Measurements from ENCODE around the gene AADACL3.
"Not testable (repeated sequence)": the region's sequence is repeated elsewhere in the genome, so short reads cannot be mapped to it uniquely, and the experiment has no call there.

The AADACL3 gene

GRCh38 chr1:12714710-12715475 lies 1.0 kb upstream of the AADACL3 start:
- DNase-seq: no peak

GRCh38 chr1:12717301-12717838 lies 1.5 kb downstream of the AADACL3 start:
- DNase-seq: no peak

- DNase-seq: no peak
Measured at GRCh38 chr1:12722626-12723025, 6.7 kb downstream of the AADACL3 start.

DNA sequence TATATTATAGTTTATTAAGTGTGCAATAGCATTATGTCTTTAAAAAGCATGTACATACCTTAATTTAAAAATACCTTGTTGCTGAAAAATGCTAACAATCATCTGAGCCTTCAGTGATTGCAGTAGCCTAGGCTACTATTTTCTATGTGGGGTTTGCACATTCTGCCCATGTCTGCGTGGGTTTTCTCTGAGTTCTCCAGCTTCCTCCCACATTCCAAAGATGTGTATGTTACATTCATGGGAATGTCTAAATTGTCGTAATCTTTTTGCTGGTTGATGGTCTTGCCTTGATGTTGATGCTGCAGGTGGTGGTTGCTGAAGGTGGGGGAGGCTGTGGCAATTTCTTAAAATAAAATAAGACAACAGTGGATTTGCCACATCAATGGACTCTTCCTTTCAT lies 12.5 kb downstream of the AADACL3 start:
- no peak for DNase-seq

DNA sequence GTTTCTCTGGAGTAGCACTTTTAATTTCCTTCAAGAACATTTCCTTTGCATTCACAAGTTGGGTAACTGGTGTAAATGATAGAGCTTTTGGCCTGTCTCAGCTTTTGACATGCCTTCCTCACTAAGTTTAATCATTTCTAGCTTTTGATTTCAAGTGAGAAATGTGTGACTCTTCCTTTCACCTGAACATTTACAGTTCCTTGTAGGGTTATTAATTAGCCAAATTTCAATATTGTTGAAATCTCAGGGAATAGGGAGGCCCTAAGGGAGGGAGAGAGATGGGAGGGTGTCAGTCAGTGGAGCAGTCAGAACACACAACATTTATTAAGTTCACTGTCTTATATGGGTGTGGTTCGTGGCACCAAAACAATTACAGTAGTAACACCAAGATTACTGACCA lies 14.2 kb downstream of the AADACL3 start:
- DNase-seq: no peak

GRCh38 chr1:12731084-12731483 lies 15.2 kb downstream of the AADACL3 start:
- DNase-seq: not testable (repeated sequence)

- no peak for DNase-seq
Measured at GRCh38 chr1:12734651-12735050, 18.7 kb downstream of the AADACL3 start.

DNA sequence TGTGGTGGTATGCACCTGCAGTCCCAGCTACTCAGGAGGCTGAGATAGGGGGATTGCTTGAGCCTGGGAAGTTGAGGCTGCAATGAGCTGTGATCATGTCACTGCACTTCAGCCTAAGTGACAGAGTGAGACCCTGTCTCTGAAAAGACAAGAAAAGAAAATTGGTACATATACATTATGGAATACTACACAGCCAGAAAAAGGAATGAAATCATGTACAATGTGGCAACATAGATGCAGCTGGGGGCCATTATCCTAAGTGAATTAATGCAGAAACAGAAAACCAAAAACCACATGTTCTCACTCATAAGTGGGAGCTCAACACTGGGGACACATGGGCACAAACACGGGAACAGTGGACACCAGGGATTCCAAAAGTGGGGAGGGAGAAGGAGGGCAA lies 23.0 kb downstream of the AADACL3 start:
- DNase-seq: no peak

GRCh38 chr1:12739613-12740012 lies 23.7 kb downstream of the AADACL3 start:
- DNase-seq: no peak

DNA sequence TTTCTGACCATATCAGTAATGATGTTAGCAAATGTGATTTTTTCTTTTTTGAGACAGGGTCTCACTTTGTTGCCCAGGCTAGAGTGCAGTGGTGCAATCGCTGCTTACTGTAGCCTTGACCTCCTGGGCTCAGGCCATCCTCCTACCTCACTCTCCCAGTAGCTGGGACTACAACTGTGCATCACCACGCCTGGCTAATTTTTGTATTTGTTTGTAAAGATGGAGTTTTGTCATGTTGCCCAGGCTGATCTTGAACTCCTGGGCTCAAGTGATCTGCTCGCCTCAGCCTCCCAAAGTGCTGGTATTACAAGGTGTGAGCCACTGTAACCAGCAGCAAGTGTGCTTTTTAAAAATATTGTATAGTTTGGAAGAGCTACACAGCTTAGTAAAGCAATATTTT lies 26.0 kb downstream of the AADACL3 start:
- DNase-seq: no peak

DNA sequence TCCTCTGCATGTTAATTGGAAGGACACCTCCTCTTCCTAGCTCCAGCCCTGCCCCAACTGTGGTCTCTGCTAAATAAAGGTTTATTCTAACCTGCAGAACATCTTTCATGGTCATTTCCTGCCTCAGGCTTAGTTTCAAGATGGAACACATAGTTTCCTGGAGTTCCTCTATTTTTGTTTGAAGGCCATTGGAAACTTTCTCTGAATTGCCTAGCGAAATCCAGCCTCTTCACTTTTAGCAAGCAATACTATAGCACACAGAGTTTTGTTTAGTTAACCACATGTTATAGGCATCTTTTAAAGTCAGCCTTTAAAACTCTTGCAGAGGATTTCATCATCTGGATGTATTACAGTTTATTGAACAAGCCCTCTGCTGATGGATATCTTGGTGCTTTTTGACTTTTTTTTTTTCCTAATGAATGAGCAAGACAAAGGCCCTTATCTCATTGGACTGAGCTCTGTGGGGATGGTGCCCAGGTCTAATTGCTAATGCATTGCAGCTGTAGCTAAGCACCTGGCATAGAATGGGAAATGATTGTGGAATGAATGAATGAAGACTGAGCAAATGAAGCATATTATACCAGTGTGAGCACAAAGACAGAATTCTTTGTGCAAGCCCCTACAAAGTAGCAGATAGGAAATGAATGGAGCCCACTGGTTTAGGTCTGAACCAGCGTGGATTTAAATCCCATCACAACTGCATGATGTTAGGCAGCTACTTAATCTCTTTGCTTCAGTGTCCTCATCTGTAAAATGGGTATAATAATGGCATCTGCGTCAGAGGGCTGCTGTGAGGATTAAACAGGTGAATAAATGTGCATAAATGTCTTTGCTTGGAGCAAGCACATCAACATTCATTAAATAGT lies 29.4 kb downstream of the AADACL3 start:
- no peak for DNase-seq

- no peak for DNase-seq
Measured at GRCh38 chr1:12745992-12746323, 30.0 kb downstream of the AADACL3 start, which contains the start of gene CFAP107. Gene CFAP107, plus strand, starts transcription at chr1:12746200. Its CDS starts 231 bp downstream, at chr1:12746431.

DNA sequence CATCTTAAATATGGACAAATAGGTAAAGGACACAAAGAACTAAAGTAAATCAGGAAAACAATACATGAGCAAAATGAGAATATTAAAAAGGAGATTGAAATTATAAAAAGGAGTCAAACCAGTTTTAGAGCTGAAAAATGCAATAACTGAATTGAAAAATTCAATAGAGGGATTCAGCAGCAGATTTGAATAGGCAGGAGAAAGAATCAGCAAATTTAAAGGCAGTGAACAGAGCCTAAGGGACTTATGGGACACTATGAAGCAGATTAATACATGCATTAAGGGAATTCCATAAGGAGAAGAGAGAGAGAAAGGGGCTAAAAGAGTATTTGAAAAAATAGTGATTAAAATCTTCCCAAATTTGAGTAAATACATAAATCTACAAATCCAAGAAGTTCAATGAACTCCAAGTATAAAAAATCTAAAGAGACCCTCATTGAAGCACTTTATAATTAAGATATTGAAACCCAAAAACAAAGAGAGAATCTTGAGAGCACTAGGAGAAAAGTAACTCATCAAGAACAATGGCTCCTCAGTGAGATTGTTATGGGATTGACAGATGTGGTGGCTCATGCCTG lies 33.0 kb downstream of the AADACL3 start:
- no peak for DNase-seq

GRCh38 chr1:12754738-12755137 lies 38.8 kb downstream of the AADACL3 start:
- DNase-seq: no peak

DNA sequence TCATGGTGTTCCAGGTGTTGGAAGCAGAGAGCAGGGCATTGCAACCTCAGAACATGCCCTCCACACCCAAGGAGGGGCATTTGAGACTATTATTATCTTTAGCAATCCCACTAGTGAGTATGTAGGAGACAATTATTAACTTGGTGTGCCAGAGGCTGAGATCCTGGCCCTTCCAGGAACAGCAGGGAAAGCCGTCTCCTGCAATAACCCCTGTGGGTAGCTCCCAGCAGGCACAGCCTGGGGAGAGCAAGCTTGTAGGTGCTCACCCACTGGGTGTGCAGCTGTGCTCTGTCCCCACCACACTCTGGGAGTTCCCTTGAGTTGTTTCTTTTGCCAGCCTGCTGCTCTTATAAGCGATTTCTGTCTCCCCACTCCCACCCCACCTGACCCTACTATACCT lies 40.4 kb downstream of the AADACL3 start:
- no peak for DNase-seq

- DNase-seq: no peak
Measured at GRCh38 chr1:12756768-12757413, 41.0 kb downstream of the AADACL3 start.

DNA sequence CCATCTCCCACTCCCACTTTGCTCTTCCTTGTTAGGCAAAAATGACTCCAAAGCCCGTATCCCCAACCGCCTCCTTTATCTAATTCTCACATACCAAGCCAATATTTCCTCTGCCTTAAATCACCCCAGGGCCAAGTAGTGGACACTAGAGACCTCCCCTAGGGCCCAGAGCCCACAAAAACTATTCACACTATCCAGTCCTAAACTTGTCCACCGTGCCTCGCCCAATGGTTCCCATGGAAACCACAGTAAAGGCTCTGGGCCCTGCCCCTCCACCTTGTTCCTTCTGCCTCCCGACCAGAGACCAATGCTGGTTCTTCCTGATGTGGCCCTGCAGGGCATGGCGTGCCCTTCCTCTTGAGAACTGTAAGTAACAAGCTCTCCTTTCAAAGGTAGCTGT lies 41.9 kb downstream of the AADACL3 start:
- no peak for DNase-seq

DNA sequence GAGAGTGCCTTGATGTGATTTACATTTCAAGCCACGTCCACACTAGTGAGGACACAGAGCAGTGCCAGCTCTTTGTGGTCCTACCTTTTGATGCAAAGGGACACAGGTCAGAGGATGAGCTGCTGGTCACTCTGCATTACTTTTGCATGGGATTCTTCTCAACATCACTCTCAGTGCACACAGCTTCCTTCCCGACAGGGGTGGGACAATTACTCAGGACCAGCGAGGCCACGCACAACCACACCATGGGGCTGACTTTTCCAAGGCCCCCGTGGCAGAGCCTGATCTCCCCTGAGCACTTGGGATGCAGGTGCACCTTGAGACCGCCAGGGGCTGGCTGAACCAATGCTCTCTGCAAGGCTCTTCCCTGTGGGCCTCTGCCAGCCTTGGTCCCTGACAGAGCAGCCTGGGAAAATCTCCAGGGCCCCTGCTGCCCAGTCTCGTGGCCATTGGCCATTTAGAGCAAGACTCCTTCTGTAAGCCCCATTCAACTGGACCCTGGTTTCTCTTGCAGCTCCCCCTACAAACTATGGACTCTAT lies 44.4 kb downstream of the AADACL3 start:
- DNase-seq: no peak

DNA sequence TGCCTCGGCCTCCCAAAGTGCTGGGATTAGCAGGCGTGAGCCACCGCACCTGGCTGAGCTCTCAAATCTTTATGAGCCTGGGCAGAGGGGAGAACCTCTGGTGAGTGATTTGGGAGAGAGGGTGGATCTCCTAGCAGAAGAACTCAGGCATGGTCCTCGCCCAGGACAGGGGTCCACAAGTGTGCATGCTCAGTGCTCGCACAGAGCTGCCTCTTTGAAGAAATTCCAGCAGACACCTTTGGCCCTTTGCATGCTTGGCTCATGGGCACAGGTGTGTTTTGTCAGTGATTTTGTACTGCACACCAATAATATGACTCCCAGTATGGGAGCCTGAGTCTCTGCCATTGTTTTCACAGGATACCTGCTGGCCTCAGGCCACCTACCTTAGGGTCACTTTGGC lies 45.9 kb downstream of the AADACL3 start:
- no peak for DNase-seq

GRCh38 chr1:12762766-12763165 lies 46.9 kb downstream of the AADACL3 start:
- DNase-seq: no peak

- no peak for DNase-seq
Measured at GRCh38 chr1:12763479-12763878, 47.6 kb downstream of the AADACL3 start.

DNA sequence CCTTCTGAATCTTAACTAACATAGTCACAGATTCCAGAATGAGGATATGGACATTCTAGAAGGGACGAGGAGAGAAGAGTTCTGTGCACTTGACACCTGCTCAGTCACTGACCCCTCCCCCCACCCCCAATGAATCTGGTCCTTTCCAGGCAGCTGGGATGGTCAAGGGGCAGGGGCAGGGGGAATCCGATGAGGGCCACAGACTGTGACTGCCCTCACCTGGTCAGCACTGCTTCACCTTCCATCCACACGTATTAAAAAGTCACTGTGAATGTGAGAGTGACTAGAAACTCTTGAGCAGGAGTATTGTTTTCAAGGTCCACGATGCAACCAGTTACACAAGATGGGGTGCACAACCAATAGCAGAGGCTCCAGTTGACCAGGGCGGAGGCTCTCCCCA lies 48.1 kb downstream of the AADACL3 start:
- no peak for DNase-seq

DNA sequence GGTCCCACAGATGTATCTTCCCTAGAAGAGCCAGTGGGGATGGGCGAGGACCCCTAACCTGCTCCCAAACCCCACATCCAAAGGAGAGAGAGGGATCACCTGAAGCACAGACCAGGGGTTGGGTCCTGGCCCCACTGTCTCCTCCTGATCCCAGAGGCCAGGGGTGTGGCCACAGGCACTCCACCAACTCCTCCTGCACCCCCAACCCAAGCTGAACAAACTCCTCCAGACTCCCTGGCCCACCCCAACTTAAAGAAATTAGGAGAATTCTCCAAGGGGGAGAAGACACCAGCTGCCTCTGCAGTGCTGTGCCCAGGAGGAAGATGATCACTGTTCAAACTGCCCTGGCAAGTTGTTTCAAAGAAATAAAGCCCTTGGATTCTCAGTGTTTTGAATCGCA lies 53.1 kb downstream of the AADACL3 start:
- DNase-seq: no peak

Measured in NCI-H187 treated with DMSO at 0.1 percent for 48 hours (cell line).